Measurements from ENCODE around the gene COL19A1.

COL19A1 gene

DNA sequence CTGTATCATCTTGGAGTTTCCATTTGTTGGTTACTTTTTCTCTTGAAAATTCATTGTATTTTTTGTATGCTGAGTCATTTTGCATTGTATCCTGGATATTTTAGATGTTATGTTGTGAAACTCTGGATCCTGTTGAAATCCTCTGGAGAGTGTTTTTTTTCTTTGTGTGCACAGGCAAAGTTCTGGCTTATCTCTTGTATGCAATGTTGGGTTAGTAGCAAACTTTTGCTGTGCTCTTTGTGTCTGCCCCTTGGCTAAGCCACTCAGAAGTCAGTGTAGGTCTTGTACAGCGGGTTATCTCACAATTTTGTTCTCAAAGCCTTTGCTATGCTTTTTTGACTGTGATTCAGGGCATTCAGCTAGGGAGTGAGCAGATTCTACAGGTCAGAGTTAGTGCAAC lies 40.5 kb upstream of the COL19A1 start:
- TF ChIP-seq, protein P1, sequence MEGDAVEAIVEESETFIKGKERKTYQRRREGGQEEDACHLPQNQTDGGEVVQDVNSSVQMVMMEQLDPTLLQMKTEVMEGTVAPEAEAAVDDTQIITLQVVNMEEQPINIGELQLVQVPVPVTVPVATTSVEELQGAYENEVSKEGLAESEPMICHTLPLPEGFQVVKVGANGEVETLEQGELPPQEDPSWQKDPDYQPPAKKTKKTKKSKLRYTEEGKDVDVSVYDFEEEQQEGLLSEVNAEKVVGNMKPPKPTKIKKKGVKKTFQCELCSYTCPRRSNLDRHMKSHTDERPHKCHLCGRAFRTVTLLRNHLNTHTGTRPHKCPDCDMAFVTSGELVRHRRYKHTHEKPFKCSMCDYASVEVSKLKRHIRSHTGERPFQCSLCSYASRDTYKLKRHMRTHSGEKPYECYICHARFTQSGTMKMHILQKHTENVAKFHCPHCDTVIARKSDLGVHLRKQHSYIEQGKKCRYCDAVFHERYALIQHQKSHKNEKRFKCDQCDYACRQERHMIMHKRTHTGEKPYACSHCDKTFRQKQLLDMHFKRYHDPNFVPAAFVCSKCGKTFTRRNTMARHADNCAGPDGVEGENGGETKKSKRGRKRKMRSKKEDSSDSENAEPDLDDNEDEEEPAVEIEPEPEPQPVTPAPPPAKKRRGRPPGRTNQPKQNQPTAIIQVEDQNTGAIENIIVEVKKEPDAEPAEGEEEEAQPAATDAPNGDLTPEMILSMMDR (IDR thresholded peaks at IDR 0.05): no peak
- no peak overlapping the region for H3K27ac ChIP-seq
- no peak for DNase-seq (ENCODE audit: low spot score)
- no peak overlapping the region for H3K4me3 ChIP-seq

DNA sequence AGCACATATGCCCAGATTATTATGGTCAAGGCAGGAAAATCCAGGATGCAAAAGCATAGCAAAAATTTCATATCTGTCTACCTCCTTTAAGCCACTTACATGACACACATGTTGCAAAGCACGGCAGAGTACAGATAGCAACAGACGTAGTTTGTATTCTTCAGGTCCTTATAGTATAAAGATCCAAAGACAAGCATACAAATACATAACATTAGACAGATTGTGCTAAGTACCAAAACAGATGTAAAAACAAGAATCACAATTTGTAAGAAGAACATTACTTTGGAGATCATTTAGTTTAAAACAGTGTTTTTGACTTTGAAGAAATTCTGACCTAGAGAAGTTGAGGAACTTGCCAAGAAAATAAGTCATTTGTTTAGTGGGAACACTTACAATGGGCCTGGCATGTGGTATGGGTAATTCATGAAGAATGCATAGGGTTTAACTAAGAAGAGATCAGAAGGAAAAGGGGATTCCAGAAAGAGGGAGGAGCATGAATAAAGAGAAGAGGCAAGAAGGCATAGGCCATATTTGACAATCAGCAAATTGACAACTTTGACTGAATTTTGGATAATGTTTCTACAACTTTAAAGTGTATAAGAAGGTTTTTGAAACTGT lies 39.0 kb upstream of the COL19A1 start:
- H3K4me3 ChIP-seq: no peak overlapping the region
- H3K27ac ChIP-seq: no peak overlapping the region
- no peak for DNase-seq (ENCODE audit: low spot score)
- TF ChIP-seq, protein P1 (IDR thresholded peaks at IDR 0.05): no peak

DNA sequence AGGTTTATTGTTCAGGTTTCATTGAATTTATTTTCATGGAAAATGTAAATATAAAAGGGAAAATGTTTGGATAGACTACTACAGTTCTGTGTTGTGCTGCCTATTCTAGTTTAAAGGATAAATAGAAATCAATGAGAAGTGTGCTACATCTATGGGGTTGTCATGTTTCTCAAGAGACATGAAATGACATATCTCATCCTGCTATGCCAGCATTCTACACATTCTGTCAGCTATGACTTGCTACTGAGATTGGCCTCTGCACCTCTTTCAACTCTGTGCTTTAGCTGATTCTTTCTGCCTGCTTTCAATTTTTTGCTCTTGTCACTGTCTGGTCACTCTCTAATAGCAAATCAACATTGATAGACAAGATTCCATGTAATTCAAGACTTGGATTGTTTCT lies 33.8 kb upstream of the COL19A1 start:
- TF ChIP-seq, protein P1 (IDR thresholded peaks at IDR 0.05): no peak
- Histone ChIP-seq H3K4me3 (no peak overlapping the region), H3K27ac (no peak overlapping the region)
- no peak for DNase-seq (ENCODE audit: low spot score)

DNA sequence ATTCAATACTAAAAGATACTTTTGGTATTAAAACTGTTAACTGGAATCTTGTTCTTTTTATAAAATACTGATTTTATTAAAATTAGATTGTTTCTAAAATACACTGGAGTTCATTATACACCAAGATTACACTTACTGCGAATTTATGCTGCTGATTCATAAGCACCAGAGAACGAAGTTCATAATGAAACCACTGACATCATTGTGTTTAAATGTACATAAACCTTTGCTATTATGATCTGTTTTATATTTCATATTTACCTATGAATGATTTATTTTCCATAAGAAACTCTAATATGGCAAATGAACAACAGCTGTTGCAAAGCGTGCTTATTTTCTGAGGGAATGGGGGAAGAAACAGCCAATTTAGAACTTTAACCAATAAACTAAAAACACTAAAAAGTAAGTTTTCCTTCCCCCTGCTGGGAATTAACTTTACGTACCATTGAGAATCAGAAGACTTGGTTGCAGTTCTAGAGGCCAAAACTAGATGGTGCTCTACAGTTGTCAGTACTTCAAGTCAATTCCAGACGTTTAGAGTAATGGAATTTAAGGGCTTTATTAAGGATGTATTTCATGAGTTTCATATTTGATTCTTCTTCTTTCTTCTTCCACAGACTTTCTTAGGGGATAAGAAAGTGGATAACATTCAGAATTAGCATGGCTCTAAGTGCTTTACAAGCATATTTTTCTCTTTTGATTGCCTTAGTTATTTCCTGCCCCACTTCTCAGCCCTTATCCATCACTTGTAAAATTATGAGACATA lies 30.8 kb upstream of the COL19A1 start:
- no peak for DNase-seq (ENCODE audit: low spot score)
- TF ChIP-seq, protein P1 (IDR thresholded peaks at IDR 0.05): peak; percentile 67
- H3K27ac ChIP-seq: no peak overlapping the region
- H3K4me3 ChIP-seq: no peak overlapping the region

DNA sequence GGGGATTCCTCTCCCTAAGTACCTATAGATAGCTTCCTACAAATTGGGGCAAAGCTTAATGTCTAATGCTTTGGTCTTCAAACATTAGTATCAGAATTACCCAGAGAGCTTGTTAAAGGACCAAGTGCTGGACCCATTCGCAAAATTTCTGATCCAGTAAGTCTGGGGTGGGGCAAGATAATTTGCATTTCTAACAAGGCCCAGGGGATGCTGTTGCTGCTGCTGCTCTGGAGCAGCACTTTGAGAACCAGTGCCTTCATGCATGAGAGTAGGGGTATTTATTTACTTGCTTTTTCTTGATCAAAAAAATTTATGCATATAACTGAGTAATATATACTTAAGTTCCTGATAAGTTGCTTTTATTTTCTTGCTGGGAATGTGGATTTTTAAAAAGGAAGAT lies 24.5 kb upstream of the COL19A1 start:
- TF ChIP-seq, protein P1 (IDR thresholded peaks at IDR 0.05): no peak
- Histone ChIP-seq H3K4me3 (no peak overlapping the region), H3K27ac (no peak overlapping the region)
- no peak for DNase-seq (ENCODE audit: low spot score)

DNA sequence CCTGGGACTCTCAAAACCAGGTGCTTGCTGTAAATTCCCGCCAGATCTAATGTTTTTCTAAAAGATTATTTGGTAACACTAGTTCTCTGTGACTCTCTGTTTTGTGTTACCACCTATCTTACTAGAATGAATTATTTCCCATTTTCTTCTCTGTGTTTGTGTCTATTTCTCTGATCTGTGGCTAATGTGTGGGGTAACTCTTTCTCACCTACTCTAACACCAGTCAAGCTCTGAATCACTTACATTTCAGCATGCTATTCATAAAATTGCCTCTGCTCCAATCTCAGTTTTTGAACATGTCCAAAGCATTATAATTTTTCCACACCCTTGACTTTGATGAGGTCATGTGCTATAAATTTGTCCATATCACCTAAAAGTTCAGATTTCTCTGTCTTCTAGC lies 23.2 kb upstream of the COL19A1 start:
- H3K27ac ChIP-seq: no peak overlapping the region
- no peak for DNase-seq (ENCODE audit: low spot score)
- TF ChIP-seq, protein P1 (IDR thresholded peaks at IDR 0.05): no peak
- H3K4me3 ChIP-seq: no peak overlapping the region

DNA sequence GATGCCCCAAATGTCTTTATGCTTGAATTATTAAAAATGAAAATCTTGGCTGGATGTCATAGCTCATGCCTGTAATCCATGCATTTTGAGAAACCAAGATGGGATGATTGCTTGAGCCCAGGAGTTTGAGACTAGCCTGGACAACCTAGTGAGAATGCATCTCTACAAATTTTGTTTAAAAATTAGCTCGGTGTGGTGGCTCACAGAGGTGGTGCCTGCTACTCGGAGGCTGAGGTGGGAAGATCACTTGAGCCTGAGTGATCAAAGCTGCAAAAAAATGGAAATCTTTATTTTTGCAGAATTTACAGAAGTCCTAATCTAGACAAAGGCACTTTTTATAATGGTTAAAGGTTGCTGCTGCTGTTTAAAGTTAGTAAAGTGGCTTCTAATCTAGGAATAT lies 20.0 kb upstream of the COL19A1 start:
- TF ChIP-seq, protein P1 (IDR thresholded peaks at IDR 0.05): no peak

More for the DNA sequence above, 20.0 kb upstream of the COL19A1 start:
- DNase-seq (ENCODE audit: low spot score): no peak
- no peak overlapping the region for H3K4me3 ChIP-seq
- H3K27ac ChIP-seq: no peak overlapping the region
